Measurements from ENCODE around the gene ZNF444. TPM values are rescaled to one million over a fixed set of nuclear protein-coding genes. Genes with fewer than 3 reads are reported as not detected.
"Not testable (repeated sequence)": the region's sequence is repeated elsewhere in the genome, so short reads cannot be mapped to it uniquely, and the experiment has no call there.

Gene ZNF444
- polyA plus RNA-seq, 10 donors = 12.1 to 19.4 (median 15.5) TPM

- no peak for DNase-seq
Measured at GRCh38 chr19:56174086-56174485, 33.0 kb downstream of the ZNF444 start.

DNA sequence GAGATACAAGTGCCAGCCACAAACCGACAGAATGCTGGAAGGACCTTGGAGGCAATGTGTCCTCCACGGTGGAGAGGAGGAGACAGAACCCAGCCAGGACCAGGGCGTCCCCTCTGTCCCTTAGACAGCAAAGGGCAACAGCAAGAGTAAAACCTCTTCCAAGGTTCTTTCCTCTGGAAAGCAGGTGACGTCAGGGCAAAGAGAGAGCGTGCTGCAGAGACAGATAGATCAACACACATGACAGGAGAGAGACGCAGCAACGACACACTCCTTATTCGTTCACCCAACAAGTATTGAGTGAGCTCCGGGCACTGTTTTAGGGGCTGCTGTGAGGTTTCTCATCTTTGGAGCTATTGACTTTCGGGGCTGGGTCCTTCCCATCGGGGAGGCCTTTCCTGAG is 33.5 kb downstream of the ZNF444 start:
- DNase-seq = no peak

DNA sequence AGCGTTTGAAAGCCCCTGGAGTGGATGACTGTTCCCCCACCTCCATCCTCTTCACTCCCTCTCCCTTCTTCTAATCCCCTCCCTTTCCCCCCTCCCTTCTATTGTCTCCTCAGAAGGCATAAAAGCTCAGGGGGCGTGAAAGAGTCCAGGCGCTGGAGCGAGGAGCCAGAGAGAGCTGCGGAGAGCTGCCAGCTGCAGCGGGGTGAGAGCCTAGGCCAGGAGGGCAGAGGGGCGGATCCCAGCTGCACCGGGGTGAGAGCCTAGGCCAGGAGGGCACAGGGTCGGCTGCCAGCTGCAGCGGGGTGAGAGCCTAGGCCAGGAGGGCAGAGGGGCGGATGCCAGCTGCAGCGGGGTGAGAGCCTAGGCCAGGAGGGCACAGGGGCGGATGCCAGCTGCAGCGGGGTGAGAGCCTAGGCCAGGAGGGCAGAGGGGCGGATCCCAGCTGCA is 34.8 kb downstream of the ZNF444 start, which contains the start of gene GALP:
Gene GALP (plus strand): TSS at position 148 of the 447 bp plus-strand sequence. CDS start 1,101 bp downstream, outside the sequence.
- not testable (repeated sequence) for DNase-seq

DNA sequence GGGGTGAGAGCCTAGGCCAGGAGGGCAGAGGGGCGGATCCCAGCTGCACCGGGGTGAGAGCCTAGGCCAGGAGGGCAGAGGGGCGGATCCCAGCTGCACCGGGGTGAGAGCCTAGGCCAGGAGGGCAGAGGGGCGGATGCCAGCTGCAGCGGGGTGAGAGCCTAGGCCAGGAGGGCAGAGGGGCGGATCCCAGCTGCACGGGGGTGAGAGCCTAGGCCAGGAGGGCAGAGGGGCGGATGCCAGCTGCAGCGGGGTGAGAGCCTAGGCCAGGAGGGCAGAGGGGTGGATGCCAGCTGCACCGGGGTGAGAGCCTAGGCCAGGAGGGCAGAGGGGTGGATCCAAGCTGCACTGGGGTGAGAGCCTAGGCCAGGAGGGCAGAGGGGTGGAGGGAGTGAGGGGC is 35.2 kb downstream of the ZNF444 start:
- not testable (repeated sequence) for DNase-seq

- DNase-seq = no peak
Measured at GRCh38 chr19:56176881-56177280, 35.8 kb downstream of the ZNF444 start.

DNA sequence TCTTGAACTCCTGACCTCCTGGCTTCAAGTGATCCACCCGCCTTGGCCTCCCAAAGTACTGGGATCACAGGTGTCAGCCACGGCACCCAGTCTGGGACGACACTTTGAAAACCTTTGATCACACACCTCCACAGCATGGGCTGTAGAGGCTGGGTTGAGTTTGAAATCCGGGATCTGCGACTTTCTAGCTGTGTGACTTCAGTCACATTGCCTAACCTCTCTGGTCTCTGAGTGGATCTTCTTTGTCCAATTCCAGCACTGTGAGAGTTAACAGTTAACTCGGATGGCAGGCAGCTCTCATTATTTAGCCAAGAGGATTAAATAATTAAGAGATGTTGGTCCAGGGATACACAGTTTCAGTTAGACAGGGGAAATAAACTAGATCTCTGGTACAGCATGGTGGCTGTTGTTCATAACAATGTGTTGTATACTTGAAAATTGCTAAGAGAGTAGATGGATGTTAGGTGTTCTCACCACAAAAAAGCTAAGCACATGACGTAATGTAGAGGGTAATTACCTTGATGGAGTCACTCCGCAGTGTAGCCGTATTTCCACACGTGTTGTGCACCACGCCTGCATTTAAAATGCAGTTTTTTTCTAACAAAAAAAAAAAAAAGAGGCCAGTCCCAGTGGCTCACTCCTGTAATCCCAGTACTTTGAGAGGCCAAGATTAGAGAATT is 36.6 kb downstream of the ZNF444 start:
- no peak for DNase-seq

DNA sequence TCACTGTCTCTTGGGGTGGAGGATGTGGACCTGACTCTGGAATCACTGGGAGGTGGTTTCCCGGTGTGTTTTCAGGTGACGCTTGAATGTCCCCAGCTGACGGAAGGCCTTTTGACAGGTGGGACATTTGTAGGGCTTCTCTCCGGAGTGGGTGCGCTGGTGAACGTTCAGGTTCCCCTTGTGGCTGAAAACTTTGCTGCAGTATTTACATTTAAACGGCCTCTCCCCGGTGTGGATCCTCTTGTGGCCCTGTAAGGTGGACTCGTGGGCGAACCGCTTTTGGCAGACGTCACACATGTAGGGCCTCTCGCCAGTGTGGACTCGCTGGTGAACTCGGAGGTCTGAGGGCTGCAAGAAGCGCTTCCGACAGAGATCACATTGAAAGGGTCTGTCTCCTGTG is 48.7 kb downstream of the ZNF444 start:
- DNase-seq = no peak

DNA sequence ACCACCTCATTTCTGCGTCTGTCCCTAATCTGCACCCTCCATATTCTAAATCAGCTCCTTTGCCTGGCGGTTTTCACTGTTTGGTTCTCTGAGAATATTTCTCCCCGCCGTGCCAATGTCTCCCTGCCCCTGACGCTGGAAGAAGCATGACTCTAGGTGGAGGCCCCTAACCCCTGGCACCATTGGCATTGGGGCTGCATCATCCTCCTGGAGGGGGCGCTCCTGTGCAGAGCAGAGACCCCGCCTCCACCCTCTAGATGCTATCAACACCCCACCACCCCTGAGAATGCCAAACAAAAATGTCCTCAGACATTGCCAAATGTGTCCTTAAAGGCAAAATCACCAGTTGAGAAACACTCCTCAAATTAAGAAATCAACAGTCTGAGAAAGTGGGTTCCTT is 50.0 kb downstream of the ZNF444 start:
- no peak for DNase-seq

GRCh38 chr19:56191711-56192110 is 50.6 kb downstream of the ZNF444 start:
- no peak for DNase-seq

DNA sequence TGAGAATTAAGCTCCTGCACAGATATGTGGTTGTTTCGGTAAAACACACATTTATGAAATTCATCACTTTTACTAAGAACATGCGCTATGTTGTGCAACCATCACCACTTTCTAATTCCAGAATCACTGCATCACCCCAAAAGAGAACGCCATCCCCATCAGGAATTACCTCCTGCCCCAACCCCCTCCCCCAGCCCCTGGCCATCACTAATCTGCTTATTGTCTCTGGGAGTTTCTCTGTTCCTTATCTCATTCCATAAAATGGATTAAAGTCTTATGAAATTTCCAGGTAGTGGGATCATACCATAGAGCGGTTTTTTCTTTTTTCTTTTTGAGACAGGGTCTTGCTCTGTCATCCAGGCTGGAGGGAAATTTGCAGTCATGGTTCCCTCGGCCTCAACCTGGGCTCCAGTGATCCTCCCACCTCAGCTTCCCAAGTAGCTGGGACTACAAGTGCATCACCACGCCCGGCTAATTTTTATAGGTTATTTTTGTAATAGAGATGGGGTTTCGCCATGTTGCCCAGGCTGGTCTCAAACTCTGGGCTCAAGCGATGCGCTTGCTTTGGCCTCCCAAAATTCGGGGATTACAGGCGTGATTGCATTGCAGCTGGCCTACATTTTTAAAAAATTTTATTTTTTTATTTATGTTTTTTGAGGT is 53.0 kb downstream of the ZNF444 start:
- no peak for DNase-seq

DNA sequence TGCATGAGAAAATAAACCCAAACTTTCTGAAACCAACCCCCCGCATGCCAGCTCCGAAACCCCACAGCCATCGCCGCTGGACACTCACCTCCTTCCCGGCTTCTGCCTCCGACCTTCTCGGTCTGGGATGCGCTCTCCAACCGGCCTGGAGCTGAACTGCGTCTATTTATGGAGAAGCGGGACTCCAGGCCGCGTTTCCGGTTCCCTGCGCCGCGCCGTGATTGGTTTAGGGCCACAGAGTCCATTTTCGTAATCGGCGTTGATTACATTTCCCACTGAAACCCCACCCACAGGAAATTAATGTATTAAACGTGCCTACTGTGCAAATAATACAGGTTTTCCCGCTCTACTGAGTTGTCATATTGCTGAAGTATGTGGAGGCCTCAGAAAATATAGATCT is 56.6 kb downstream of the ZNF444 start, which contains the start of gene ZSCAN5B:
Gene ZSCAN5B (minus strand): TSS at position 138 of the 400 bp plus-strand sequence. CDS start 4,731 bp downstream, outside the sequence.
- not testable (repeated sequence) for DNase-seq

DNA sequence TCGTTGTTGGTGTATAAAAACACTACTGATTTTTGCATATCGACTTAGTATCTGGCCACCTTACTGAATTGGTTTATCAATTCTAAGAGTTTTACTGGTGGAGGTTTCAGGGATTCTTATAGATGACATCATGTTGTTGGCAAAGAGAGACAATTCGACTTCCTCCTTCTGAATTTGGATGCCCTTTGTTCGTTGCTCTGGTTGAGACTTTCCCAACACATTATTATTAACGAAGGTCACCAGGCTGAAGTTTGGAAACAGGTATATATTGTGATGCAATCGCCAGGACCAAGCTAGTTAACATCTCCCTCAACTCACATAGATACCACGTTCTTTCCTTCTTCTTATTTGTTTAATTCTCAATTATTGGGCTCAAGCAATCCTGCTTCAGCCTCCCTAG is 58.6 kb downstream of the ZNF444 start:
- no peak for DNase-seq

GRCh38 chr19:56201973-56202372 is 60.9 kb downstream of the ZNF444 start, which contains the start of gene ZSCAN5C:
ZSCAN5C (plus strand) TSS chr19:56202273; CDS start chr19:56205914, 3,641 bp downstream.
- DNase-seq = no peak

DNA sequence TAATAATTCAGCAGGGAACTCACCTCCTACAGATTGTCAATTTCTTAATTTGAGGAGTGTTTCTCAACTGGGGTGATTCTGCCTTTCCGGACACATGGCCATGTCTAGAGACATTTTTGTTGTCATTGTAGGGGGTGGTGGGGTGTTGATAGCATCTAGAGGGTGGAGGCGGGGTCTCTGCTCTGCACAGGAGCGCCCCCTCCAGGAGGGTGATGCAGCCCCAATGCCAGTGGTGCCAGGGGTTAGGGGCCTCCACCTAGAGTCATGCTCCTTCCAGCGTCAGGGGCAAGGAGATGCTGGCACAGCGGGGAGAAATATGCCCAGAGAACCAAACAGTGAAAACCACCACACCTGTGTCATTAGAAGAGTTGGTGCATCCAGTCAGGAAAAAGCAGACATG is 66.5 kb downstream of the ZNF444 start:
- DNase-seq = not testable (repeated sequence)

- no peak for DNase-seq
Measured at GRCh38 chr19:56209091-56209490, 68.0 kb downstream of the ZNF444 start.

GRCh38 chr19:56210036-56210435 is 68.9 kb downstream of the ZNF444 start:
- DNase-seq = not testable (repeated sequence)

Other genes with a start within 250 kb of the ZNF444 start
- not detected for gene NLRP13, start 209.0 kb upstream of the ZNF444 start, polyA plus RNA-seq (ENCODE audit: insufficient read length in 10 of 10)
- gene NLRP8, start 193.5 kb upstream of the ZNF444 start, polyA plus RNA-seq (ENCODE audit: insufficient read length in 10 of 10) = not detected
- gene NLRP5, start 154.5 kb upstream of the ZNF444 start, polyA plus RNA-seq (ENCODE audit: insufficient read length in 10 of 10) = under 1 TPM in 2 of 10 donors, not detected in 8; 0.13 to 0.26 TPM
- gene ZNF787, start 20.0 kb upstream of the ZNF444 start, polyA plus RNA-seq (ENCODE audit: insufficient read length in 10 of 10) = 10 to 100 TPM; 16.0 to 27.3 (median 18.9) TPM
- not detected for gene GALP, start 34.7 kb downstream of the ZNF444 start, polyA plus RNA-seq (ENCODE audit: insufficient read length in 10 of 10)
- not detected for gene ZSCAN5B, start 56.5 kb downstream of the ZNF444 start, polyA plus RNA-seq (ENCODE audit: insufficient read length in 10 of 10)
- gene ZSCAN5C, start 61.0 kb downstream of the ZNF444 start, polyA plus RNA-seq (ENCODE audit: insufficient read length in 10 of 10) = not detected
- 1 to 10 TPM in 7 of 10 donors, under 1 TPM in 3; 0.44 to 2.7 (median 1.3) TPM for gene EDDM13, start 131.5 kb downstream of the ZNF444 start, polyA plus RNA-seq (ENCODE audit: insufficient read length in 10 of 10)
- gene ZSCAN5A, start 173.6 kb downstream of the ZNF444 start, polyA plus RNA-seq (ENCODE audit: insufficient read length in 10 of 10) = 1 to 10 TPM; 5.1 to 9.2 (median 7.0) TPM